NCI-H82 treated with DMSO at 0.1 percent for 48 hours (cell line): ENCODE results near the gene OR2H2.

Experiments used
- DNase-seq: peaks from one replicate; lab custom pipeline; 2025; ENCODE audit not compliant: unreplicated experiment; lab: John Stamatoyannopoulos, UW

Gene OR2H2

GRCh38 chr6:29628419-29629281, 43.7 kb downstream of the OR2H2 start:
- DNase-seq: peak; percentile 80

- no peak for DNase-seq
Measured at GRCh38 chr6:29629571-29629970, 44.6 kb downstream of the OR2H2 start.

GRCh38 chr6:29630315-29630714, 45.4 kb downstream of the OR2H2 start:
- DNase-seq: no peak

- DNase-seq: no peak
Measured at GRCh38 chr6:29631209-29631810, 46.4 kb downstream of the OR2H2 start.

DNA sequence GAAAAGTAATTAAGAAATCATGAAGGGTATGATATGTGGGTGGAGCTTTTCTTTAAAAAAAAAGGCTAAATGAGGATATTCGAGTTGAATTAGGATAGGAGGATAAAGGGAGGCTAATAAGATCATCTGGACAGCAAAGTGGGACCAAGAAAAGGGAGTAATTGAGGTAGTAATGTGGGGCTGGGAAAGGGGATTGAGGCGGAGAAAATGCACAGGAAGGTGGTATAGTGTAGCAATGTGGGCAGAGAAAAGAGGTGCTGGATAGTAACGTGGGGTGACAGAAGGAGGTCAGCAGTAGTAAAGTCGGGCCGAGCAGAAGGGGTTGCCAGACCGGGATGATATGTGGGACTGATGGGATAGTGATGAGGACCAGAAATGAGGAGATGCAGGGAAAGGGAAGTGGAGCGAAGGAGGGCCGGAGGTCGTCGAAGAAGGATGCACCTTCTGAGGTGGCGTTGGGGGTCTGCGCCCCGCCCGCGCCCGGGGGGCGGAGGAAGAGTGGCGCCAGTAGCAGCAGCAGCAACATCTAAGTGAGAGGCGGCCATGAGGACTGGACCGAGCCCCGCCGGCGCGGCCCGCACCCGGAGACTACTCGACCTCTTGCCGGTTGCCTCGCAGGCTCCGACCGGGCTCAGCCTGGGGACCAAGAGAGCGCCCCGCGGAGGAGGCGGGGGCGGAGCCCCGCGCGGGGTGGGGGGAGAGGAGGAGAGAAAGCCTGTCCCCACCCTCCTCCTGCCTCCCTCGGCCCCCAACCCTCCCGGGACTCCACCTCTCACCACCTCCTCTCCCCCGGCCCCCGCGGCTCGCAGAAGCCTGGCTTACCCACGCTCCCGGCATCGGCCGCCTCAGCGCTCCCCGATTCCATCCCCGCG, 47.2 kb downstream of the OR2H2 start:
- no peak for DNase-seq

DNA sequence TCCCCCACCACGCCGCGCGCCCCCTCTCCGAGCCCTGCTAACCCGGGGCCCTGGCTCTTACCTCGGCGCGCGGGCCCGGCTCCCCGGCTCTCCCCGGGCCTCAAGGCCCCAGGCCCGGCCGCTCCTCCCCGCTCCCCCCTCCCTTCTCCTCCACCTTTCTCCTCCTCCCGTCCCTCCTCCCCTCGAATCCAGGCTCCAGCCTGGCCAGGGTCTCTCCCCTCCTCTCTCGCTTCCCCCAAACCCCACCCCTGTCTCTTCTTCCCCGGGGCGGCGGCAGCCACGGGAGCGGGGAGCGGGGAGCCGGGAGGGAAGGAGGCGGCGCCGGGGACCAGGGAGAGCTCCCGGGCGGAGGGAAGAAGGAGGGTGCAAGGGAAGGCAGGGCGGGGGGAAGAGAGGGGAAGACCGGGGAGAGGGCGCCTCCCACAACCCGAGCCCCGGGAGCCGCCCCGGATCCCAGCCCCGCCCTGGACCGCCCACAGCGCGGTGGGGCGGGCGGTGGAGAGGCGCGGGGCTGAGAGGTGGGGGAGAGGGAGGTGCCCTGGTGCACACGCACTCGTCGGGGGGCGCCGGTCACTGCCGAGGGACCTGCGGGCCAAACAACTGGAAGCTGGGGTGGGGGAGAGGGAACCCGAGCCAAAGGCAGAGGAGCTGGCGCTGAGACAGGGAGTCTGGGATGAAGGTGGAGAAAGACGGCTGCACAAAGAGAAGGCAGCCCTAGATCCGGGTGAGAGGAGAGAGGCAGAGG, 48.0 kb downstream of the OR2H2 start, which contains the start of gene GABBR1:
Gene GABBR1 (minus strand): TSS at position 395 of the 745 bp plus-strand sequence. CDS start 798 bp downstream, outside the sequence.
- DNase-seq: peak; percentile 69

GRCh38 chr6:29633534-29633905, 48.6 kb downstream of the OR2H2 start:
- DNase-seq: peak; percentile 58

DNA sequence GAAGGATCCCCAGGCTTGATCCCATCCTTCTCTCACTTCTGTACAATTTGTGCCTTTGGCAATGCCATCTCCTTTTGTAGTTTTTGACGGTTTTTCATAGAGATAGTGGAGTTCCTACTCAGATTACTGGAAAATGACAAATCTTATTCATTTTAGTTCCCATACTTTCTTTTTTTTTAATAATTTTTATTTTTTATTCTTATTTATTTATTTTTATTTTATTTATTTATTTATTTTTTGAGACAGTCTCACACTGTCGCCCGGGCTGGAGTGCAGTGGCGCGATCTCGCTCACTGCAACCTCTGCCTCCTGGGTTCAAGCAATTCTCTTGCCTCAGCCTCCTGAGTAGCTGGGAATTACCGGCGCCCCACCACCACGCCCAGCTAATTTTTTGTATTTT, 52.3 kb downstream of the OR2H2 start:
- no peak for DNase-seq
